GM18520 (cell line): Measurements from ENCODE around the gene ITGA7.
"Not testable (repeated sequence)": the region's sequence is repeated elsewhere in the genome, so short reads cannot be mapped to it uniquely, and the experiment has no call there.

Experiments
- ATAC-seq: cut with Tn5 transposase; IDR thresholded peaks from one replicate; pipeline ENCODE4 v1.9.1; 2021; ENCODE audit not compliant: unreplicated experiment

The ITGA7 gene

GRCh38 chr12:55650620-55651298 lies 56.9 kb downstream of the ITGA7 start:
- ATAC-seq = not testable (repeated sequence)

DNA sequence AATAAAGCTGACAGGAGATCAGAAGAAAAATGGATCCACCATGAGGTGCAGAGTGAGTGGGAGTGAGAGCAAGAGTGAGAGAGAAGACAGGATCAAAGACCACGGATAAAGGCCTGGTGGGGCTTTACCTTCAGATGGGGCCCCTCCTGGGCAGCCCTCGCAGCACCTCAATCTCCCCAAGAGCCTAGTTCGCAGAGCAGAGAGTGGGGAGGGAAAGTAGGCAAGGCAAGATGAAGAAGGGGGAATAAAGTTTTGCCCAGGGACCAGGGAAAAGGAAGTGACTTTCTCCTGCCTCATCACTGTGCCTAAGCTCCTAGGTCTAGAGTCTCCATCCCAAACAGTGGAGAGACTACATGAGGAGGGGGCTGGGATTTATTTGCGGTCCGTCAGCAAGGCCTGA lies 60.7 kb downstream of the ITGA7 start:
- ATAC-seq = no peak

DNA sequence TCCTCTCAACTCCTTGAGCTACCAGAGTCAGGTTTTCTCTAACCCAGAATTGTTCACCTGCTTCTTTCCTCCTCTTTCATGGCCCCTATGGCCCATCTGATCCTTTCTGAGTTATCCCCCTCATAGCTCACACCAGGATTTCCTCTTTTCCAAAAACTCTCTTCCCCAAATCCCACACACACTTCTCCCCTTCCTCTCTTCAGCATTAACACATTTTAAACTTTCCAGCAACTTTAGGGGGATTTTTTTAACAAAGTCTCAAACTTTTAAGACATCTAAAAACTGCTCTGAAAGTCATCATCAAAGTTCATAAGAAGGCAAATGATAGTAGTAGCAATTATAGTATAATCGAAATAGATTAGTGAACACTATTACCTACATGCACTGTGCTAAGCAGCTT lies 63.1 kb downstream of the ITGA7 start:
- ATAC-seq = no peak

DNA sequence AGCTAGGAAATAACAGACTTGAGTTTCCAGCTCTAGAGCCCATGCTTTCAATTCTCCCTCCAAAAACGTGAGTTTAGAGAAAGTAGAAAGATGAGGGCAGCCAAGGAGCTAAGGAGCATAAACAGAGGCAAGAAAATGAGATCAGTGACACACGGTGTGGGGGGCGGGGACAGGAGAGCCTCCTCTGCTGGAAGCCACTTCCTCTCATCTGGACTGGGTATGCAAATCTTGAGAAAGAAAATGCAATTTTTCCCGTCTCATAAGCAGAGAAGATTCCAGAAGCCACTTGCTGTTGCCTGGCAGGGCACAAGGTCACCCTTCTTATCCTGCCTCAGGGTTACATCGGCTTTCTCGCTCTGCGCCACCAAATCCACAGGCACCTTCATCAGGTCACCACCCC lies 65.0 kb downstream of the ITGA7 start:
- ATAC-seq = no peak

- ATAC-seq = no peak
Observed at GRCh38 chr12:55642267-55642666, 65.4 kb downstream of the ITGA7 start.

- no peak for ATAC-seq
Observed at GRCh38 chr12:55641595-55641994, 66.1 kb downstream of the ITGA7 start.

GRCh38 chr12:55637467-55637866 lies 70.2 kb downstream of the ITGA7 start:
- no peak for ATAC-seq

- ATAC-seq = no peak
Observed at GRCh38 chr12:55636853-55637252, 70.9 kb downstream of the ITGA7 start, which contains the start of gene OR10P1. Gene OR10P1, plus strand, starts transcription at chr12:55636892. Its CDS starts 0 bp downstream, at chr12:55636892.

DNA sequence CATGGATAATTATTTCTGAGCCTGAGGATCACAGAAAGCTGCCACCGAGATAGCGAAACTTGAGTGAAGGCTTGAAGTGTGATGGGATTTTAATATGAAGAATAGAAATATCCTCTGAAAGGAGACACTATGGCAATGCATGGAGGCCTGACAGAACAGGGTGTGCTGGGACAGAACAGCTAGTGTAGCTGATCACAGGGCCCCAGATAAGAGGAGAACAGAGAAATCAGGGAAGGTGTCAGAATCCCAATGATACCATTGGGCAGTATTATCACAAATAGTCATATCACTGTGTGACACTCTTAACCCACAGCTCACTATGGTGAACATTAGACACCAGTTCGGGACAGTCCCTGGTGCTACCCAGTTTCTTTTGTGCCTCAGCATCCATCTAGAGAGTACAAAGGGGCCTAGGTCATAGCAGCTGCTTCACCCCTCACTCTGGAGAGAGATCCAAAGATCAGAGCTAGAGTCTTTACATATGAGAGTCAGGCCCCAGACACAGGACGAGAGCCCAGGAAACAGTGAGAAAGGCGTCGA lies 71.5 kb downstream of the ITGA7 start:
- ATAC-seq = no peak
